Posterior cingulate gyrus (tissue), 11 donors: Measurements from ENCODE around the gene CAMTA1.

Source experiments
- DNase-seq, 10 donors: peaks; one replicate each; pipeline versions ENCODE4 v3.0.0 to v3.0.0-alpha.2; 2020 to 2021; ENCODE audit warnings: mixed read lengths in 3 of 10
- intact Hi-C: fragments of 100-400 bp; cut with DNase I; formaldehyde crosslinking; loops from one replicate; pipeline ENCODE4 v1.15.1; 2023

CAMTA1 gene

GRCh38 chr1:7717748-7718368, 932.6 kb downstream of the CAMTA1 start:
- DNase-seq = no peak
- intact Hi-C loops = no loop called here

GRCh38 chr1:7719468-7720094, 934.3 kb downstream of the CAMTA1 start:
- DNase-seq = peak in 1 of 10 donors; percentile 85
- intact Hi-C loops = no loop called here

GRCh38 chr1:7721940-7722669, 936.9 kb downstream of the CAMTA1 start:
- peak in 3 of 10 donors; percentile 26 to 85 (median 76) for DNase-seq
- intact Hi-C loops = no loop called here

GRCh38 chr1:7722670-7723012, 937.4 kb downstream of the CAMTA1 start:
- intact Hi-C loops = no loop called here
- DNase-seq = no peak

- no peak for DNase-seq
- intact Hi-C loops = no loop called here
Observed at GRCh38 chr1:7726623-7727022, 941.4 kb downstream of the CAMTA1 start.

GRCh38 chr1:7727809-7728471, 942.7 kb downstream of the CAMTA1 start:
- peak in 9 of 10 donors; percentile 36 to 95 (median 73) for DNase-seq
- intact Hi-C loops = no loop called here

- intact Hi-C loops = no loop called here
- no peak for DNase-seq
Observed at GRCh38 chr1:7729761-7730160, 944.5 kb downstream of the CAMTA1 start.

- peak in 7 of 10 donors; percentile 26 to 91 (median 55) for DNase-seq
- intact Hi-C loops = no loop called here
Observed at GRCh38 chr1:7732331-7732730, 947.1 kb downstream of the CAMTA1 start.

- no peak for DNase-seq
- intact Hi-C loops = no loop called here
Observed at GRCh38 chr1:7733276-7733675, 948.0 kb downstream of the CAMTA1 start.

- DNase-seq = no peak
- intact Hi-C loops = no loop called here
Observed at GRCh38 chr1:7738044-7738443, 952.8 kb downstream of the CAMTA1 start.

GRCh38 chr1:7743346-7743745, 958.1 kb downstream of the CAMTA1 start:
- DNase-seq = peak in 2 of 10 donors; percentile 24 to 79
- intact Hi-C loops = no loop called here

GRCh38 chr1:7744882-7745281, 959.6 kb downstream of the CAMTA1 start:
- no peak for DNase-seq
- intact Hi-C loops = no loop called here

- DNase-seq = no peak
- intact Hi-C loops = no loop called here
Observed at GRCh38 chr1:7745783-7746182, 960.5 kb downstream of the CAMTA1 start.

- intact Hi-C loops = no loop called here
- DNase-seq = no peak
Observed at GRCh38 chr1:7747605-7748004, 962.4 kb downstream of the CAMTA1 start.

GRCh38 chr1:7749126-7749525, 963.9 kb downstream of the CAMTA1 start:
- intact Hi-C loops = no loop called here
- DNase-seq = no peak

GRCh38 chr1:7751174-7751573, 965.9 kb downstream of the CAMTA1 start:
- intact Hi-C loops = loop anchor here (5.0 kb wide), 1 partner anchor 44 kb away; no protein-coding TSS in a partner anchor
- no peak for DNase-seq

- peak in 6 of 10 donors; percentile 46 to 87 (median 69) for DNase-seq
- intact Hi-C loops = loop anchor here (1.0 to 5.0 kb wide), 2 partner anchors 45 to 84 kb away; no protein-coding TSS in a partner anchor
Observed at GRCh38 chr1:7752512-7753417, 967.5 kb downstream of the CAMTA1 start.

GRCh38 chr1:7753641-7754040, 968.4 kb downstream of the CAMTA1 start:
- DNase-seq = no peak
- intact Hi-C loops = loop anchor here (5.0 kb wide), 1 partner anchor 46 kb away; no protein-coding TSS in a partner anchor

GRCh38 chr1:7754234-7754633, 969.0 kb downstream of the CAMTA1 start:
- no peak for DNase-seq
- intact Hi-C loops = loop anchor here (5.0 kb wide), 1 partner anchor 47 kb away; no protein-coding TSS in a partner anchor

- intact Hi-C loops = no loop called here
- no peak for DNase-seq
Observed at GRCh38 chr1:7755448-7755847, 970.2 kb downstream of the CAMTA1 start.
